ENCODE results near the gene ANKRD10.

The ANKRD10 gene

DNA sequence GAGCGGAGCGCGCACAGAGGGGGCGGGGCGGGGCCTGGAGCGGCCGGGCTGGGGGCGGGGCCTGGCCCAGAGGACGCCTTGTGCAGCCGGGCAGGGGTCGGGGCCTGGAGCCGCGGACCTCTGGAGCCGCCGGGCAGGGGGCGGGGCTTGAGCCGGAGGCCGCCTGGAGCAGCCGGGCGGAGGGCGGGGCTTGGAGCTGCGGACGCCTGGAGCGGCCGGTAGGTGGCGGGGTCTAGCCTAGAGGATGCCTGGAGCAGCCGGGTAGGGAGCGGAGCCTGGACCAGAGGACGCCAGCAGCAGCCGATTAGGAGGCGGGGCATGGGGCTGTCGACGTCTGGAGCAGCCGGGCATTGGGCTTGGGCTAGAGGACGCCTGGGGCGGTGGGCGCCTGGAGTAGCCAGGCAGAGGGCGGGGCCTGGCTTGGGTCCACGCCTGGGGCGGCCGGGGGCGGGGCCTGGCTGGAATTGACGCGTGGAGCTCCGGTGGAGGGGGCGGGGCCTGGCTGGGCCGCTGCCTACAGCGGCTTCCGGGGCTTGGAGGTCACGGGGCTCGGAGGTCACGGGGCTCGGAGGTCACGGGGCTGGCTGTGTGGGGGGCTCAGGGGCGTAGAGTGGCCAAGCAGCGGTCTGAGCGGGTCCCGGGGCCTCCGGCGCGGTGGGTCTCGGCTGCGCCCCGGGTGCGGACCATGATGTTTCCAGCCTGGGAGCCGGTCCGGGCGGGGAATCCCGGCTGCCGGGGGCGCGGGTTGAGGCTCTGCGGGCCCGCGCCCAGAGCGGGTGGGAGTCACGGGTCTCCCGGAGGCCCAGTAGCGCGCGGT is at the start of gene ANKRD10:
Gene ANKRD10 (minus strand): TSS at position 13 of the 817 bp plus-strand sequence. CDS start 135 bp downstream, outside the sequence.
- TF ChIP-seq CREB1 (IDR thresholded peaks at IDR 0.05; ENCODE audit: low read depth) (no peak), TCF12 (IDR thresholded peaks at IDR 0.05; ENCODE audit: low read depth) (peak; percentile 9; the same call in 1 of the 2 replicates), CEBPB (IDR thresholded peaks at IDR 0.05) (no peak), FOXM1 (IDR thresholded peaks at IDR 0.05; ENCODE audit: borderline replicate concordance, low read depth) (no peak), TAF1 (IDR thresholded peaks at IDR 0.05; ENCODE audit: low read depth) (no peak; the same call in 1 of the 2 replicates), EP300 (IDR thresholded peaks at IDR 0.05; ENCODE audit: borderline replicate concordance) (no peak), NFIC (IDR thresholded peaks at IDR 0.05) (no peak; the same call in 1 of the 2 replicates), EGR1 (IDR thresholded peaks at IDR 0.05) (no peak), RAD21 (IDR thresholded peaks at IDR 0.05; ENCODE audit: low read depth) (peak; percentile 62; the same call in 1 of the 2 replicates), TEAD4 (IDR thresholded peaks at IDR 0.05) (no peak), ZBTB7A (IDR thresholded peaks at IDR 0.05; ENCODE audit: low read depth) (peak; percentile 87; the same call in 1 of the 2 replicates), YY1 (IDR thresholded peaks at IDR 0.05; ENCODE audit: low read depth) (no peak)
- TF ChIP-seq, protein P1, sequence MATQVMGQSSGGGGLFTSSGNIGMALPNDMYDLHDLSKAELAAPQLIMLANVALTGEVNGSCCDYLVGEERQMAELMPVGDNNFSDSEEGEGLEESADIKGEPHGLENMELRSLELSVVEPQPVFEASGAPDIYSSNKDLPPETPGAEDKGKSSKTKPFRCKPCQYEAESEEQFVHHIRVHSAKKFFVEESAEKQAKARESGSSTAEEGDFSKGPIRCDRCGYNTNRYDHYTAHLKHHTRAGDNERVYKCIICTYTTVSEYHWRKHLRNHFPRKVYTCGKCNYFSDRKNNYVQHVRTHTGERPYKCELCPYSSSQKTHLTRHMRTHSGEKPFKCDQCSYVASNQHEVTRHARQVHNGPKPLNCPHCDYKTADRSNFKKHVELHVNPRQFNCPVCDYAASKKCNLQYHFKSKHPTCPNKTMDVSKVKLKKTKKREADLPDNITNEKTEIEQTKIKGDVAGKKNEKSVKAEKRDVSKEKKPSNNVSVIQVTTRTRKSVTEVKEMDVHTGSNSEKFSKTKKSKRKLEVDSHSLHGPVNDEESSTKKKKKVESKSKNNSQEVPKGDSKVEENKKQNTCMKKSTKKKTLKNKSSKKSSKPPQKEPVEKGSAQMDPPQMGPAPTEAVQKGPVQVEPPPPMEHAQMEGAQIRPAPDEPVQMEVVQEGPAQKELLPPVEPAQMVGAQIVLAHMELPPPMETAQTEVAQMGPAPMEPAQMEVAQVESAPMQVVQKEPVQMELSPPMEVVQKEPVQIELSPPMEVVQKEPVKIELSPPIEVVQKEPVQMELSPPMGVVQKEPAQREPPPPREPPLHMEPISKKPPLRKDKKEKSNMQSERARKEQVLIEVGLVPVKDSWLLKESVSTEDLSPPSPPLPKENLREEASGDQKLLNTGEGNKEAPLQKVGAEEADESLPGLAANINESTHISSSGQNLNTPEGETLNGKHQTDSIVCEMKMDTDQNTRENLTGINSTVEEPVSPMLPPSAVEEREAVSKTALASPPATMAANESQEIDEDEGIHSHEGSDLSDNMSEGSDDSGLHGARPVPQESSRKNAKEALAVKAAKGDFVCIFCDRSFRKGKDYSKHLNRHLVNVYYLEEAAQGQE (IDR thresholded peaks at IDR 0.05; ENCODE audit: low read depth) = no peak
- TF ChIP-seq, protein P2, sequence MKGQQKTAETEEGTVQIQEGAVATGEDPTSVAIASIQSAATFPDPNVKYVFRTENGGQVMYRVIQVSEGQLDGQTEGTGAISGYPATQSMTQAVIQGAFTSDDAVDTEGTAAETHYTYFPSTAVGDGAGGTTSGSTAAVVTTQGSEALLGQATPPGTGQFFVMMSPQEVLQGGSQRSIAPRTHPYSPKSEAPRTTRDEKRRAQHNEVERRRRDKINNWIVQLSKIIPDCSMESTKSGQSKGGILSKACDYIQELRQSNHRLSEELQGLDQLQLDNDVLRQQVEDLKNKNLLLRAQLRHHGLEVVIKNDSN (IDR thresholded peaks at IDR 0.05) = peak; percentile 85
- TF ChIP-seq, protein P3, sequence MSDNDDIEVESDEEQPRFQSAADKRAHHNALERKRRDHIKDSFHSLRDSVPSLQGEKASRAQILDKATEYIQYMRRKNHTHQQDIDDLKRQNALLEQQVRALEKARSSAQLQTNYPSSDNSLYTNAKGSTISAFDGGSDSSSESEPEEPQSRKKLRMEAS (IDR thresholded peaks at IDR 0.05) = peak; percentile 16

DNA sequence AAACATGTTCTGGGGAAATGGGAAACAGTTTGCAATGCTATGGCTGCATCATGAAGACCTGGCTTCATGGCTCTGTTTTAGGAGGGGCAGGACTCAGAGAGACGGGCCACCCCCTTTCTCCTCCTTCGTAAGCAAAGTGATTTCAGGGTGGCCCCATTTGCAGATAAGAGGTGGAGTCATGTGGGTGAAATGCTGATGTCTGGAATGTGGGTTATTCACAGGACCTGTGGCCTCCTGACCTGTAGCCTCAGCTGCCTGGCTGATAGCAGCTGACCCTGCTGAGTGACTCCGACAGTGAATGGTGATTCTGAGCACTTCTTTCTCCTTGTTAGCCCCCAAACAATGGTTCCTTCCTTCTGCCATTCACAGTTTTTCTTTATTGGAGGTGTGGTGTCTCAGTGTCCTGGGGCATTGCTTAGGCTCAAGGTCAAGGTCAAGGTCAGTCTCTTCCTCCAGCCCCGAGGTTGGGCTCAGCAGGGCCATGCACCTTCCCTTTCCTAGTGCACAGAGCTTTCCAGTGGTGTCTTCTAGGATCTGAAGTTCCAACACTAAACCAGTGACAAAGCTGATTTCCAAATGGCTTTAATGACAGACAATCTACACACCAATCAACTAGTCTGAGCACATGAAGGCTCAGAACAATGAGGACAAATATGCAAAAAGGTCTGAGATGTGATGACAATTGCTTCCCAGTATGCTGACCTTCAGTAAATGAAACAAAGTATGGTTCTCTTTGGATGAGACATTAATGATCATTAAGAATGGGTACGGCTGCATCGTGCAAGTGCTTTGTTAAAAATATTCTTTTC is 49.6 kb upstream of the ANKRD10 start:
- TF ChIP-seq EP300 (IDR thresholded peaks at IDR 0.05; ENCODE audit: borderline replicate concordance) (no peak), TAF1 (IDR thresholded peaks at IDR 0.05; ENCODE audit: low read depth) (no peak), CEBPB (IDR thresholded peaks at IDR 0.05) (no peak), RAD21 (IDR thresholded peaks at IDR 0.05; ENCODE audit: low read depth) (no peak), CREB1 (IDR thresholded peaks at IDR 0.05; ENCODE audit: low read depth) (no peak), NFIC (IDR thresholded peaks at IDR 0.05) (no peak), TEAD4 (IDR thresholded peaks at IDR 0.05) (no peak), EGR1 (IDR thresholded peaks at IDR 0.05) (no peak), YY1 (IDR thresholded peaks at IDR 0.05; ENCODE audit: low read depth) (no peak)
- TF ChIP-seq, protein P1 (IDR thresholded peaks at IDR 0.05; ENCODE audit: low read depth) = no peak

DNA sequence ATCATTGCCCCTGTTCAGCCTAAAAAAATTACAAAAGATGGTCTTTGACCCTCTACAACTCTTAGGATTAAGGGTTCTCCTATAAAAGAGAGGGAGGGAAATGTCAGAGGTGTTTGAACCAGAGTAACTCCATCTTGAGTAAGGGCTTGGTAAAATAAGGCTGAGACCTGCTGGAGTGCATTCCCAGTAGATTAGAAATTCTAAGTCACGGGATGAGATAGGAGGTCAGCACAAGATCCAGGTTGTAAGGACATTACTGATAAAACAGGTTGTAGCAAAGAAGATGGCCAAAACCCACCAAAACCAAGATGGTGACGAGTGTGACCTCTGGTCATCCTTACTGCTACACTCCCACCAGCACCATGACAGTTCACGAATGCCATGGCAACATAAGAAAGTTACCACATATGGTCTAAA is 48.7 kb upstream of the ANKRD10 start:
- TF ChIP-seq FOXM1 (IDR thresholded peaks at IDR 0.05; ENCODE audit: borderline replicate concordance, low read depth) (no peak), ZBTB7A (IDR thresholded peaks at IDR 0.05; ENCODE audit: low read depth) (no peak)

DNA sequence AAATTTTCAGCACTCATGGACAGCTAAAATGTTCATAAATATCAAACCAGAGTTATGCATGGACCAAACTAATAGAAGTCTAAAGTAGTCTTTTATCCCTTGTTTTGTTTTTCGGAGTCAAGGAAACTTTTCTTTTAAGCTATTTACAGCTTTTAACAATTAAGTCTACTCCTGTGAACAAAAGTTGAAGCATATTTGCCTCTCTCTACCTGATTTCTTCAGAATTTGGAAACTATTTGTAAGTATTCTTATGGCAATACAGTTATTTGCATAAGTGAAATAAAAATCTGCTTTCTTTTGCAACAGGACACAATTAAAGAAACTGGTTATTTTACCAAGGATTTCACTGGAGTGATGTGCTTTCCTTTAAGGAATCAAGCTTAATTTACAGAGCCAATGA is 47.1 kb upstream of the ANKRD10 start:
- TF ChIP-seq EP300 (IDR thresholded peaks at IDR 0.05; ENCODE audit: borderline replicate concordance) = no peak
- TF ChIP-seq, protein P1 (IDR thresholded peaks at IDR 0.05; ENCODE audit: low read depth) = no peak

DNA sequence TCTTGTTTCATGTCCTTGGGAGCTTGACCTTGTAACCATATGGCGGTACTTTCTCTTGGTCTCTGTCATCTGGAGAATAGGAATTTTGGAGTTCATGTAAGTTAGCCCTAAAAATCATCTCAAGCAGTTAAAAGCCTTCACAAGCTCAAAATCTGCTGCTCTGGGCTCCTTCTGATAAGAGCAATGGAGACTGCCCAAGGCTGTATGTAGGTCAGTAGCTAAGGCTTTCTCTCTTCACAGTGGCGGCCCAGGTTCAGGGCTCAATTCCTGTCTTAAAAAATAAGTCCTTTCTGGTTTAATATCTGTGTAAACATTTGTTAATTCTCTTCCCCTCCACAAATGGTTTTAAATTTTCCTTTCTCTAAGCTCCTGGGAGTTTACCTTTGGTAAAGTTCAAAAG is 45.3 kb upstream of the ANKRD10 start:
- TF ChIP-seq ZBTB7A (IDR thresholded peaks at IDR 0.05; ENCODE audit: low read depth) (no peak), YY1 (IDR thresholded peaks at IDR 0.05; ENCODE audit: low read depth) (no peak), FOXM1 (IDR thresholded peaks at IDR 0.05; ENCODE audit: borderline replicate concordance, low read depth) (no peak), CREB1 (IDR thresholded peaks at IDR 0.05; ENCODE audit: low read depth) (no peak), NFIC (IDR thresholded peaks at IDR 0.05) (no peak)
